K562 (cell line): ENCODE results near the gene HNRNPA3.

Experiments
- EP300 ChIP-seq: IDR thresholded peaks from 2 replicates; pipeline ENCODE4 v1.6.1; 2012; ENCODE audit warnings: low read length, improper control_type of control experiment
- POLR2A ChIP-seq: fragments of 450-650 bp; conservative IDR thresholded peaks from 2 replicates; pipeline ENCODE4 v1.6.1; 2016
- POLR2AphosphoS5 ChIP-seq: IDR thresholded peaks from 2 replicates; pipeline ENCODE4 v1.6.1; 2011; ENCODE audit warnings: mild to moderate bottlenecking, low read depth, low read length, moderate library complexity; ENCODE audit not compliant: control insufficient read depth, insufficient read depth
- RCOR1 ChIP-seq, 2 experiments: IDR thresholded peaks; 2 replicates each; pipeline ENCODE4 v1.6.1; 2012; ENCODE audit warnings: low read depth in 2 of 2, low read length in 2 of 2, borderline replicate concordance in 1 of 2, improper control_type of control experiment in 1 of 2
- TF ChIP-seq, protein P1 (sequence below), 3 experiments: IDR thresholded peaks in 2 of 3; conservative IDR thresholded peaks in 1 of 3; 2 replicates each; pipeline ENCODE4 v1.5.1; 2011 to 2012; ENCODE audit warnings: low read length in 3 of 3, mild to moderate bottlenecking in 3 of 3, control low read depth in 2 of 3, improper control_type of control experiment in 1 of 3, inconsistent platforms in 1 of 3, low read depth in 1 of 3, mixed read lengths in 1 of 3, moderate library complexity in 1 of 3; ENCODE audit not compliant: insufficient read depth in 2 of 3

DNA sequence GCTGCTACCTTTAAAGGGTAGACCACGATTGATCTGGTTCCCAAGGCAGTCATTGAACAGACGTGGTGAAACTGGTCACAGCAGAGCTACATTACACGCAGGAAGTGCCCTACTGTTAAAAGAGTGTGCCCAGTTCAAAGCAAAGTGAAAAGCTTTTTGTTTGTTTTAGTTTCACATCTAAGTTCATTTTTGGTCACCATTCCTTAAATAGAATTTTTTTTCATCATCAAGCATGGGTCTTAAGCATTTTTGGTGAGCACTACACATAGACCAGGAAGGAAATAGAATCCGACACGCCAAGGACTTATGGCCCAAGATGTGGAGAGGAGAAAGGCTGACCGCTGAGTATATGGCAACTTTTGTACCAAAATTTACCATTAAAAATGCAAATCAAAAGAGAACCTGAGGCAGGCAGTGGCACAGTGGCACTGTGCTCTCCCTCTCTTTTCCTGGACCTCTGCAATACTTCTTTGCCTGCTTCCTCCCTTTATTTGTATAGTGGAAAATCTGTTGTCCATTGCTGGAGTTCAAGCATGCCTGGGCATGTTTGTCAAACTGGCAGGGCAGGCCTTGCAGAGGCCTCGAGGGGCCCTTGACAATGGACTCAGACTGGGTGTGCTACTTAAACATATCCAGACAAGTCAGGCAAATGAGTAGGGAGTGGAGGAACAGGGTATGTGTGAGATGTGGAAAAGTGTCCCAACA, 42.6 kb upstream of the HNRNPA3 start:
- TF ChIP-seq POLR2A (no peak), POLR2AphosphoS5 (no peak), EP300 (no peak), RCOR1 (IDR thresholded peaks at IDR 0.05; ENCODE audit: borderline replicate concordance in 1 of 2, low read depth in 2 of 2, low read length in 2 of 2) (no peak)
- TF ChIP-seq, protein P1, sequence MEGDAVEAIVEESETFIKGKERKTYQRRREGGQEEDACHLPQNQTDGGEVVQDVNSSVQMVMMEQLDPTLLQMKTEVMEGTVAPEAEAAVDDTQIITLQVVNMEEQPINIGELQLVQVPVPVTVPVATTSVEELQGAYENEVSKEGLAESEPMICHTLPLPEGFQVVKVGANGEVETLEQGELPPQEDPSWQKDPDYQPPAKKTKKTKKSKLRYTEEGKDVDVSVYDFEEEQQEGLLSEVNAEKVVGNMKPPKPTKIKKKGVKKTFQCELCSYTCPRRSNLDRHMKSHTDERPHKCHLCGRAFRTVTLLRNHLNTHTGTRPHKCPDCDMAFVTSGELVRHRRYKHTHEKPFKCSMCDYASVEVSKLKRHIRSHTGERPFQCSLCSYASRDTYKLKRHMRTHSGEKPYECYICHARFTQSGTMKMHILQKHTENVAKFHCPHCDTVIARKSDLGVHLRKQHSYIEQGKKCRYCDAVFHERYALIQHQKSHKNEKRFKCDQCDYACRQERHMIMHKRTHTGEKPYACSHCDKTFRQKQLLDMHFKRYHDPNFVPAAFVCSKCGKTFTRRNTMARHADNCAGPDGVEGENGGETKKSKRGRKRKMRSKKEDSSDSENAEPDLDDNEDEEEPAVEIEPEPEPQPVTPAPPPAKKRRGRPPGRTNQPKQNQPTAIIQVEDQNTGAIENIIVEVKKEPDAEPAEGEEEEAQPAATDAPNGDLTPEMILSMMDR (IDR thresholded peaks at IDR 0.05 in 2 of 3, conservative IDR thresholded peaks at IDR 0.05 in 1 of 3; ENCODE audit: insufficient read depth in 2 of 3, low read depth in 1 of 3, low read length in 3 of 3), result no peak
